Measurements from ENCODE around the gene CC2D2A. TPM values are rescaled to one million over a fixed set of nuclear protein-coding genes. Genes with fewer than 3 reads are reported as not detected.
"Not testable (repeated sequence)": the region's sequence is repeated elsewhere in the genome, so short reads cannot be mapped to it uniquely, and the experiment has no call there.

Gene CC2D2A
- total and polyA plus RNA-seq, 4 donors, result 9.2 to 63.7 (median 24.8) TPM

DNA sequence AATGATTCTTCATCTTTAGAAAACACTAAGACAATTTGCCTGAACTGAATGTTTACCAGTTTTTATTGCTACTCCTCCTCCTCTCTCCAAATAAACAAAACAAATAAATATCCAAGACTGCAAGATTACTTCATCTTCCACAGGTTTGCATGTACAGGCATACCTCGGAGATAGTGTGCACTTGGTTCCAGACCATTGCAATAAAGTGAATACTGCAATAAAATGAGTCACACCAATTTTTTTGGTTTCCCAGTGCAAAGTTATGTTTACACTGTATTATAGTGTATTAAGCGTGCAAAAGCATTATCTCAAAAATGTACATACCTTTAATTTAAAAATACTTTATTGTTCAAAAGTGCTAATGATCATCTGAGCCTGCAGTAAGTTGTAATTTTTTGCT lies 132.2 kb downstream of the CC2D2A start:
- DNase-seq (no peak), ATAC-seq (ENCODE audit: insufficient read depth, low FRiP score) (no peak)
- H3K27me3 ChIP-seq (ENCODE audit: control insufficient read depth in 3 of 3, insufficient read depth in 3 of 3, low read length in 2 of 3), result no peaks in the 10 kb centered on the region
- H3K9me3 ChIP-seq (ENCODE audit: control insufficient read depth in 4 of 4, insufficient read depth in 3 of 4, low read length in 3 of 4), result peaks cover 0 to 6% (median 1%) of the 10 kb centered on the region in 4 donors
- TF ChIP-seq, protein P1, sequence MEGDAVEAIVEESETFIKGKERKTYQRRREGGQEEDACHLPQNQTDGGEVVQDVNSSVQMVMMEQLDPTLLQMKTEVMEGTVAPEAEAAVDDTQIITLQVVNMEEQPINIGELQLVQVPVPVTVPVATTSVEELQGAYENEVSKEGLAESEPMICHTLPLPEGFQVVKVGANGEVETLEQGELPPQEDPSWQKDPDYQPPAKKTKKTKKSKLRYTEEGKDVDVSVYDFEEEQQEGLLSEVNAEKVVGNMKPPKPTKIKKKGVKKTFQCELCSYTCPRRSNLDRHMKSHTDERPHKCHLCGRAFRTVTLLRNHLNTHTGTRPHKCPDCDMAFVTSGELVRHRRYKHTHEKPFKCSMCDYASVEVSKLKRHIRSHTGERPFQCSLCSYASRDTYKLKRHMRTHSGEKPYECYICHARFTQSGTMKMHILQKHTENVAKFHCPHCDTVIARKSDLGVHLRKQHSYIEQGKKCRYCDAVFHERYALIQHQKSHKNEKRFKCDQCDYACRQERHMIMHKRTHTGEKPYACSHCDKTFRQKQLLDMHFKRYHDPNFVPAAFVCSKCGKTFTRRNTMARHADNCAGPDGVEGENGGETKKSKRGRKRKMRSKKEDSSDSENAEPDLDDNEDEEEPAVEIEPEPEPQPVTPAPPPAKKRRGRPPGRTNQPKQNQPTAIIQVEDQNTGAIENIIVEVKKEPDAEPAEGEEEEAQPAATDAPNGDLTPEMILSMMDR (IDR thresholded peaks at IDR 0.05; ENCODE audit: control extremely low read depth, extremely low read depth), result no peak
- H3K36me3 ChIP-seq (ENCODE audit: control insufficient read depth in 4 of 4, insufficient read depth in 4 of 4, low read length in 4 of 4), result peaks cover 9 to 53% (median 21%) of the 10 kb centered on the region in 4 donors
- H3K4me1 ChIP-seq (ENCODE audit: control insufficient read depth in 5 of 5, insufficient read depth in 5 of 5, low read length in 5 of 5), result no peaks in the 10 kb centered on the region
- H3K9ac ChIP-seq (ENCODE audit: insufficient read depth in 1 of 2, low read length in 2 of 2), result no peak overlapping the region
- H3K27ac ChIP-seq (ENCODE audit: low read depth in 1 of 2, low read length in 1 of 2), result no peak overlapping the region
- no peak overlapping the region for H3K4me3 ChIP-seq
- WGBS, 2 donors, result 94 to 100% methylated on average over 2 of the region's 2 CpGs

DNA sequence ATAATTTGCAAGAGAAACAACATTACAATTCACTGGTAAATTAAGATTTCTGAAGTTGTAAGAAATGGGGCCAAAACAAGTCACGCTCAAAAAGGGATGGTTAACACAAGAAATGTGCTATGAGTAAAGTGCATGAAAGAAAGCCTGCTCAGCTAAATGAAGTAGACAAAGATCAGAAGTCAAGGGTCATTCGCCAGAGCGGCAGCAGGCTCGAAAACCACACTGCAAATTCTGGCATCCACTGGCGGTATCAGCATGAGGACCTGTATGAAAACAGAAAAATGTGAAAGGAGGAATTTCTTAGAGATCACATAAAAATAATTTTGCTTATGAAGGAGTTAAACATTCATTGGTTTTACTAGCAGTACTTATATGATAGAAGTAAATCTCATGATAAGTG lies 135.9 kb downstream of the CC2D2A start:
- no peaks in the 10 kb centered on the region for H3K27me3 ChIP-seq (ENCODE audit: control insufficient read depth in 3 of 3, insufficient read depth in 3 of 3, low read length in 2 of 3)
- H3K36me3 ChIP-seq (ENCODE audit: control insufficient read depth in 4 of 4, insufficient read depth in 4 of 4, low read length in 4 of 4), result peaks cover 6 to 40% (median 15%) of the 10 kb centered on the region in 4 donors
- H3K27ac ChIP-seq (ENCODE audit: low read depth in 1 of 2, low read length in 1 of 2), result no peak overlapping the region
- no peaks in the 10 kb centered on the region for H3K4me1 ChIP-seq (ENCODE audit: control insufficient read depth in 5 of 5, insufficient read depth in 5 of 5, low read length in 5 of 5)
- H3K4me3 ChIP-seq, result no peak overlapping the region
- peaks cover 0 to 6% (median 1%) of the 10 kb centered on the region in 4 donors for H3K9me3 ChIP-seq (ENCODE audit: control insufficient read depth in 4 of 4, insufficient read depth in 3 of 4, low read length in 3 of 4)
- no peak for DNase-seq
- H3K9ac ChIP-seq (ENCODE audit: insufficient read depth in 1 of 2, low read length in 2 of 2), result no peak overlapping the region
- TF ChIP-seq, protein P1 (IDR thresholded peaks at IDR 0.05; ENCODE audit: control extremely low read depth, extremely low read depth), result no peak
- WGBS, 2 donors, result 94 to 100% methylated on average over 5 of the region's 5 CpGs
- no peak for ATAC-seq (ENCODE audit: insufficient read depth, low FRiP score)

DNA sequence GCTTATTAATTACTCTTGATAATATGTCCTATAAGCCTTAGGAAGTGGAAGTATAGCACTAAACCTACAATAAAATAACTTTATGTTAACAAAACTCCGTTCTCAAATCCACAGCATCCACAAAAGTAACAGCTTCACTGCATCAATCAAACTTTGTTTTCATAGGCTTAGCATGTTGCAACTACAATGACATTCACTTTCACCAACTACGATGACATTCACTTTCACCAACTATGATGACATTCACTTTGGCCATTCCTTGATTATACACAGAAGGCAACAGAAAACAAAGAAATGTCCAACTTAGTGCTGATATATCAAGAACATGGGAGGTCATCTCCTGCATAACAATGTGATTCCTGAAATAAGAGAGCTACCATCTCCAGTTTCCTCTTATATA lies 141.2 kb downstream of the CC2D2A start:
- Histone ChIP-seq H3K27me3 (ENCODE audit: control insufficient read depth in 3 of 3, insufficient read depth in 3 of 3, low read length in 2 of 3) (no peaks in the 10 kb centered on the region), H3K27ac (ENCODE audit: low read depth in 1 of 2, low read length in 1 of 2) (no peak overlapping the region), H3K4me1 (ENCODE audit: control insufficient read depth in 5 of 5, insufficient read depth in 5 of 5, low read length in 5 of 5) (no peaks in the 10 kb centered on the region), H3K9me3 (ENCODE audit: control insufficient read depth in 4 of 4, insufficient read depth in 3 of 4, low read length in 3 of 4) (no peaks in the 10 kb centered on the region), H3K9ac (ENCODE audit: insufficient read depth in 1 of 2, low read length in 2 of 2) (no peak overlapping the region), H3K4me3 (no peak overlapping the region), H3K36me3 (ENCODE audit: control insufficient read depth in 4 of 4, insufficient read depth in 4 of 4, low read length in 4 of 4) (peaks cover 0 to 18% (median 8%) of the 10 kb centered on the region in 4 donors)
- TF ChIP-seq, protein P1 (IDR thresholded peaks at IDR 0.05; ENCODE audit: control extremely low read depth, extremely low read depth), result no peak
- 61 to 75% methylated on average over 2 of the region's 2 CpGs for WGBS, 2 donors
- ATAC-seq (ENCODE audit: insufficient read depth, low FRiP score) (no peak), DNase-seq (no peak)

DNA sequence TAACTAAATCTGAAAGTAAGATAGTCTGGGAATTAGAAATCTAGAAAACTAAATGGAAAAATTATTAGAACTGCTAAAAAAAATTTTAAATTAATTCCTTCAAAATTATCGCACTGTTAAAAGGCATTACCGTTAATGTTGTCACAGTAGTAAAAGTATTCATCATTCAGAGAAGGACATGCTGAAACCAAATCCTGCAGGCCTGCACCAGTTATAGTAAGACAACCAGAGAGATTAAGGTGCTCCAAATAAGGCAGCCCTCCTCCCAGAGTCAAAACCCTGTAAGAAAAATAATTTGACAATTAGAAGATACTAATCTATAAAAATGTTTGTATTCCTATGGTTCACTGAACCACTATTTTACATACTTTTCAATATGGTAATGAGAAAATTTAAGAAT lies 142.5 kb downstream of the CC2D2A start:
- Histone ChIP-seq H3K27ac (ENCODE audit: low read depth in 1 of 2, low read length in 1 of 2) (no peak overlapping the region), H3K4me1 (ENCODE audit: control insufficient read depth in 5 of 5, insufficient read depth in 5 of 5, low read length in 5 of 5) (no peaks in the 10 kb centered on the region), H3K4me3 (no peak overlapping the region), H3K9me3 (ENCODE audit: control insufficient read depth in 4 of 4, insufficient read depth in 3 of 4, low read length in 3 of 4) (no peaks in the 10 kb centered on the region), H3K27me3 (ENCODE audit: control insufficient read depth in 3 of 3, insufficient read depth in 3 of 3, low read length in 2 of 3) (no peaks in the 10 kb centered on the region), H3K36me3 (ENCODE audit: control insufficient read depth in 4 of 4, insufficient read depth in 4 of 4, low read length in 4 of 4) (peaks cover 0 to 18% (median 10%) of the 10 kb centered on the region in 4 donors), H3K9ac (ENCODE audit: insufficient read depth in 1 of 2, low read length in 2 of 2) (no peak overlapping the region)
- ATAC-seq (ENCODE audit: insufficient read depth, low FRiP score) (no peak), DNase-seq (no peak)
- TF ChIP-seq, protein P1 (IDR thresholded peaks at IDR 0.05; ENCODE audit: control extremely low read depth, extremely low read depth), result no peak
- WGBS, 2 donors, result 95 to 96% methylated on average over 2 of the region's 2 CpGs

DNA sequence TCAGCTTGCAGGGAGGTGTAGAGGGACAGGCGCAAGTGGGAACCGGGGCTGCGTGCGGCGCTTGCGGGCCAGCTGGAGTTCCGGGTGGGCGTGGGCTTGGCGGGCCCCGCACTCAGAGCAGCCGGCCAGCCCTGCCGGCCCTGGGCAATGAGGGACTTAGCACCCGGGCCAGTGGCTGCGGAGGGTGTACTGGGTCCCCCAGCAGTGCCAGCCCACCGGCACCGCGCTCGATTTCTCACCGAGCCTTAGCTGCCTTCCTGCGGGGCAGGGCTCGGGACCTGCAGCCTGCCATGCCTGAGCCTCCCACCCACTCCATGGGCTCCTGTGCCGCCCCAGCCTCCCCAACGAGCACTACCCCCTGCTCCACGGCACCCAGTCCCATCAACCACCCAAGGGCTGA lies 145.2 kb downstream of the CC2D2A start:
- peaks cover 0 to 13% (median 2%) of the 10 kb centered on the region in 4 donors for H3K9me3 ChIP-seq (ENCODE audit: control insufficient read depth in 4 of 4, insufficient read depth in 3 of 4, low read length in 3 of 4)
- DNase-seq; H3K9ac ChIP-seq (ENCODE audit: insufficient read depth in 1 of 2, low read length in 2 of 2); H3K4me1 ChIP-seq (ENCODE audit: control insufficient read depth in 5 of 5, insufficient read depth in 5 of 5, low read length in 5 of 5); H3K4me3 ChIP-seq; H3K27ac ChIP-seq (ENCODE audit: low read depth in 1 of 2, low read length in 1 of 2); ATAC-seq (ENCODE audit: insufficient read depth, low FRiP score); H3K27me3 ChIP-seq (ENCODE audit: control insufficient read depth in 3 of 3, insufficient read depth in 3 of 3, low read length in 2 of 3): not testable (repeated sequence)
- WGBS, 2 donors, result 98% methylated on average over 15 to 24 of the region's 24 CpGs
- H3K36me3 ChIP-seq (ENCODE audit: control insufficient read depth in 4 of 4, insufficient read depth in 4 of 4, low read length in 4 of 4), result peaks cover 0 to 26% (median 21%) of the 10 kb centered on the region in 4 donors

All from lung (tissue), 12 donors.